Keratinocyte (primary cell): ENCODE measurements around the gene EEF1AKMT1. TPM values are rescaled to one million over a fixed set of nuclear protein-coding genes. Genes with fewer than 3 reads are reported as not detected.

Source experiments
- DNase-seq: peaks from one replicate; pipeline ENCODE4 v3.0.0-alpha.2; 2011; ENCODE audit warnings: low read depth, missing footprints, low spot score
- FAIRE-seq: peaks from 2 replicates; lab custom pipeline; 2011; peaks lifted over from hg19 to GRCh38; lab: Jason Lieb, UNC
- H2AFZ ChIP-seq: 2 replicates; pipeline ENCODE4 v1.6.0; 2012; ENCODE audit warnings: low read length, control low read depth, inconsistent platforms; ENCODE audit not compliant: control insufficient read depth
- H3K27ac ChIP-seq: 2 replicates; pipeline ENCODE4 v1.5.1; 2011; ENCODE audit warnings: low read length; ENCODE audit not compliant: control insufficient read depth, insufficient read depth
- H3K27me3 ChIP-seq: 3 replicates; pipeline ENCODE4 v1.6.0; 2011; ENCODE audit warnings: low read length; ENCODE audit not compliant: control insufficient read depth, insufficient read depth; ENCODE audit errors: extremely low read depth
- H3K36me3 ChIP-seq, 2 experiments: 2 replicates in 1 of 2; 3 replicates in 1 of 2; pipeline ENCODE4 v1.5.1; 2011; ENCODE audit warnings: low read length in 2 of 2, mild to moderate bottlenecking in 1 of 2; ENCODE audit not compliant: control insufficient read depth in 2 of 2, insufficient read depth in 2 of 2; ENCODE audit errors: extremely low read depth in 1 of 2
- H3K4me1 ChIP-seq: 3 replicates; pipeline ENCODE4 v1.5.1; 2011; ENCODE audit warnings: low read length; ENCODE audit not compliant: control insufficient read depth, insufficient read depth; ENCODE audit errors: extremely low read depth
- H3K4me2 ChIP-seq: 3 replicates; pipeline ENCODE4 v1.6.0; 2011; ENCODE audit warnings: low read depth, low read length; ENCODE audit not compliant: control insufficient read depth, insufficient read depth; ENCODE audit errors: extremely low read depth
- H3K4me3 ChIP-seq, 3 experiments: fragments of 200-600 bp in 1 of 3; sonication (generic) in 1 of 3; 2 replicates in 2 of 3; 3 replicates in 1 of 3; pipeline ENCODE4 v1.5.1; 2011 to 2016; ENCODE audit warnings: low read length in 3 of 3, mild to moderate bottlenecking in 3 of 3, control low read depth in 2 of 3, inconsistent platforms in 1 of 3, low read depth in 1 of 3, mixed read lengths in 1 of 3, mixed run types in 1 of 3, moderate library complexity in 1 of 3; ENCODE audit not compliant: control insufficient read depth in 2 of 3, insufficient read depth in 2 of 3; ENCODE audit errors: extremely low read depth in 1 of 3
- H3K79me2 ChIP-seq: 2 replicates; pipeline ENCODE4 v1.6.0; 2012; ENCODE audit warnings: low read length; ENCODE audit not compliant: control insufficient read depth, insufficient read depth
- H3K9ac ChIP-seq: 3 replicates; pipeline ENCODE4 v1.6.0; 2011; ENCODE audit warnings: low read length; ENCODE audit not compliant: control insufficient read depth, insufficient read depth; ENCODE audit errors: extremely low read depth
- H3K9me1 ChIP-seq: 3 replicates; pipeline ENCODE4 v1.6.0; 2011; ENCODE audit warnings: low read length; ENCODE audit not compliant: control insufficient read depth, insufficient read depth; ENCODE audit errors: extremely low read depth
- H3K9me3 ChIP-seq: 2 replicates; pipeline ENCODE4 v1.5.1; 2012; ENCODE audit warnings: low read depth, low read length; ENCODE audit not compliant: control insufficient read depth
- H4K20me1 ChIP-seq: 3 replicates; pipeline ENCODE4 v1.6.0; 2011; ENCODE audit warnings: low read length; ENCODE audit not compliant: control insufficient read depth, insufficient read depth; ENCODE audit errors: extremely low read depth
- CTCF ChIP-seq, 3 experiments: IDR thresholded peaks in 1 of 3; conservative IDR thresholded peaks in 1 of 3; optimal IDR thresholded peaks in 1 of 3; 2 replicates in 2 of 3; 3 replicates in 1 of 3; pipeline versions ENCODE3 to v1.5.1; 2011; ENCODE audit warnings: low read length in 3 of 3, mild to moderate bottlenecking in 3 of 3, moderate library complexity in 2 of 3, control low read depth in 1 of 3, inconsistent platforms in 1 of 3; ENCODE audit not compliant: insufficient read depth in 2 of 3; ENCODE audit errors: extremely low read depth in 1 of 3
- EZH2 ChIP-seq: IDR thresholded peaks from one replicate; pipeline ENCODE4 v1.6.1; 2012; ENCODE audit warnings: inconsistent platforms, mild to moderate bottlenecking, low read length, moderate library complexity
- dilution Hi-C: fragments of 300-500 bp; cut with MboI; formaldehyde crosslinking; loops from one replicate; pipeline ENCODE4 v1.7.0; 2020; ENCODE audit warnings: low sequenced_read_pairs; ENCODE audit not compliant: extremely low pct_ligation_motif_present
- polyA plus RNA-seq, 5 experiments: library from polyadenylated mRNA; depleted of rRNA in 3 of 5; stranded (reverse) in 3 of 5; stranded (forward) in 1 of 5; unstranded in 1 of 5; fragments of >200 nt; gene quantifications; 1 replicate in 1 of 5; 2 replicates in 3 of 5; 3 replicates in 1 of 5; pipeline versions ENCODE4 v1.2.1 to v1.2.3, GENCODE V29; 2011 to 2012; ENCODE audit warnings: missing spikeins in 2 of 5, low read depth in 1 of 5, low replicate concordance in 1 of 5

The EEF1AKMT1 gene
- polyA plus RNA-seq, 1 donor (not counting 4 experiments of a cell fraction or from before 2014, with no cell fraction given), result 10.1 TPM

GRCh38 chr13:20801707-20802106 lies 27.9 kb upstream of the EEF1AKMT1 start:
- Histone ChIP-seq H3K9me1 (no peaks in the 10 kb centered on the region), H3K4me2 (no peak overlapping the region), H3K27me3 (no peaks in the 10 kb centered on the region), H3K79me2 (no peaks in the 10 kb centered on the region), H3K27ac (no peak overlapping the region), H3K4me1 (peaks cover 2% of the 10 kb centered on the region), H2AFZ (no peak overlapping the region), H3K9me3 (no peaks in the 10 kb centered on the region), H4K20me1 (no peaks in the 10 kb centered on the region), H3K9ac (no peak overlapping the region), H3K36me3 (peaks cover 2 to 4% of the 10 kb centered on the region in 2 experiments), H3K4me3 (no peak overlapping the region)
- no peak for TF ChIP-seq CTCF (optimal IDR thresholded peaks at IDR 0.05 in 1 of 3, IDR thresholded peaks at IDR 0.05 in 1 of 3, conservative IDR thresholded peaks at IDR 0.05 in 1 of 3; ENCODE audit: extremely low read depth in 1 of 3, insufficient read depth in 2 of 3, low read length in 3 of 3)
- no peak for TF ChIP-seq EZH2
- dilution Hi-C loops, result no loop called here
- no peak for DNase-seq
- no peak for FAIRE-seq

- Histone ChIP-seq H3K4me2 (no peak overlapping the region), H3K27me3 (no peaks in the 10 kb centered on the region), H3K9ac (no peak overlapping the region), H3K4me1 (peaks cover 9% of the 10 kb centered on the region), H2AFZ (no peak overlapping the region), H3K27ac (no peak overlapping the region), H3K9me1 (no peaks in the 10 kb centered on the region), H3K4me3 (no peak overlapping the region), H3K36me3 (peaks cover 4 to 11% of the 10 kb centered on the region in 2 experiments), H4K20me1 (no peaks in the 10 kb centered on the region), H3K79me2 (no peaks in the 10 kb centered on the region), H3K9me3 (no peaks in the 10 kb centered on the region)
- no peak for TF ChIP-seq CTCF (optimal IDR thresholded peaks at IDR 0.05 in 1 of 3, IDR thresholded peaks at IDR 0.05 in 1 of 3, conservative IDR thresholded peaks at IDR 0.05 in 1 of 3; ENCODE audit: extremely low read depth in 1 of 3, insufficient read depth in 2 of 3, low read length in 3 of 3)
- no peak for TF ChIP-seq EZH2
- no peak for DNase-seq
- dilution Hi-C loops, result no loop called here
- FAIRE-seq, result no peak
Measured at GRCh38 chr13:20799726-20800416, 26.1 kb upstream of the EEF1AKMT1 start.
